ELF-1 (cell line): ENCODE results near the gene L1CAM.
A peak's percentile ranks its signal among the peaks of the same experiment; 100 is the strongest.
"Not testable (repeated sequence)": the region's sequence is repeated elsewhere in the genome, so short reads cannot be mapped to it uniquely, and the experiment has no call there.

Source experiments
- DNase-seq: peaks from one replicate; pipeline ENCODE4 v3.0.0-alpha.2; 2016; ENCODE audit warnings: low read depth, low spot score

L1CAM gene

GRCh38 chrX:153829799-153830639, 56.0 kb downstream of the L1CAM start, which contains the start of gene PDZD4:
TSS of gene PDZD4 (minus strand) at chrX:153830544. CDS start at chrX:153830298, 246 bp downstream.
- no peak for DNase-seq

DNA sequence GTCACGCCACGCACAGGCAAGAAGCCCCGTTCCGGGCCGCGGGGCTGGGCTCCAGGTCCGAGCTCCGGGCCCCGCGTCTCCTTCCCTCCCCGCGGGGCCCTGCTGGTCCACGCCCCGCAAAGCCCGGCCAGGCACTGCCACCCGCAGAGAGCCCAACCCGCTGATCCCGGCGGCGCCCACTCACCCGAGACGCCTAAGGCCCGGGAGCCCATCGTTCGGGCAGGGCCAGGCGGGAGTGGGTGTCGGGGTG, 56.5 kb downstream of the L1CAM start:
- no peak for DNase-seq

DNA sequence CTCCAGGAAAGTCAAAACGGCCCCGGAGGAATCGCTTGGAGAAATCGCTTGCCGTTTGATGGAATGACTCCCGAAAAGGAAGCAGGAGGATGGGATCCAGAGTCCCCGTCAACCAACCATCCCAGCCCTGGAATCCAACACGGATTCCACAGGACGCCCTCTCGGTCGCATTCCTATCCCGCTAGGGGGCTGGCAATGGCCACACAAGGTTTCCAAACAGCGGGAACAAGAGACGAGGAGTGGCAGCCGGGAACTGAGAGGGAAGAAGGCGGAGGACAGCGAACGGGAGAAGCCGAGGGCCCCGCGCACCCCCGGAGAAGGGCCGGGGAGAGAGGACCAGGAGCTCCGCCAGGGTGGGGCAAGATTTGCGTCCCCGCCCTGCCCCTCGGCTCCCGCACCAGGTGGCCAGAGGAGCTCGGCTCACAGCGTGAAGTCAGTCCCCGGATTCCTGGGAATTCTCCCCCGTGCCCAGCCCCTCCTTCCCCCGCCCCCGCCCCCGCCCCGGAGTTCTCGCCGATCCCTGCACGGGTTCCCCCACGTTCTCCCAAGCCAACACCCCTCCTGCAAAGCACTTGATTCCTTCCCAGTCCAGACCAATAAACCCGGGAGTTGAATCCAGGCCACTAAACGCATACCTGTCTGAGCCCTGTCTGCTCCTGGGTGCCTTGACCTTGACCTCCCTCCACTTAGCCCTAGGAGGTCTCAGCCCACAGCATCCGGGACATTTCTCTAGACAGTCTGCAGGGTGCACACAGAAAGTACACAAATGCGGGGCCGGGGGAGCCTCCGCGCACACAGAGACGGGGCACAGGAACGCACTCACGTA, 57.0 kb downstream of the L1CAM start:
- DNase-seq, result peak; percentile 83

DNA sequence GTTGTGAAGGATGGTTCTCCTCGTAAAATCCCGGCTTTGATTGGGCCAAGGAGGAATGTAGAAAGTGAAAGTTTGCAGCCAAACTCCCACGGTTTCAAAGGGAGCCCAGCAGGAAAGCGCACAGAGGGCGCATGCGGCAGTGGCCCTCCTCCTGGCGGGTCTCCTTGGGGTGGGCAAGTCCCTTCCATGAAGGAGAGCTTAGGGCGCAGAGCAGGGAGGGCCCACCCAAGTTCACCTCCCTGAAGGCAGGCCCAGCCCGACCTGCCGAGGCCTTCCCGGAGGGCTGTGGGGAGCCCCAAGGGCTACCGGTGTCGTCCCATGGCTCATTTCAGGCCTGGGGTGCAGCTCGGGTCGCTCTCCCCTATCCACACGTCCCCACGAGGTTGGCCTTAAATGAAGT, 57.7 kb downstream of the L1CAM start:
- peak; percentile 59 for DNase-seq

DNA sequence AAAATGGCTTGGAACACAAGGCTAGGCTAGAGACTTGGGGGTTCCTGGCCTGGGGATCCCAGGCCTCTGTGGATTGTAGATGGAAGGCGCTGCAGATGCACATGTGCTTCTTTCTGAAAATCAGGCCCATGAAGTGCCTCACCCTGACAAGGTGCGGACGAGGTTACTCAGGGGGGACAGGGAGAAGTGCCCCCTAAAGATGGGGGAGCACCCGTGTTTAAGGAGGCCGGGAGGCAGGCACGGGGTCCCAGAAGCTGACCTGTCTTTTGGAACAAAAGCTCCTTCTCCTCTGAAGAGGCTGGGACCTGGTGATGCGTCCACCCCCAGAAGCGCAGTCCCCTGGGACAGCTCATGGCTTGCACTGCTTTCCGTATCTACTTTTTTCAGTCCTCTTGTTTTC, 58.1 kb downstream of the L1CAM start:
- DNase-seq, result no peak

- DNase-seq, result no peak
These were observed 59.0 kb downstream of the L1CAM start for GRCh38 chrX:153827016-153827415.

- no peak for DNase-seq
These were observed 60.9 kb downstream of the L1CAM start for GRCh38 chrX:153825042-153825441.

DNA sequence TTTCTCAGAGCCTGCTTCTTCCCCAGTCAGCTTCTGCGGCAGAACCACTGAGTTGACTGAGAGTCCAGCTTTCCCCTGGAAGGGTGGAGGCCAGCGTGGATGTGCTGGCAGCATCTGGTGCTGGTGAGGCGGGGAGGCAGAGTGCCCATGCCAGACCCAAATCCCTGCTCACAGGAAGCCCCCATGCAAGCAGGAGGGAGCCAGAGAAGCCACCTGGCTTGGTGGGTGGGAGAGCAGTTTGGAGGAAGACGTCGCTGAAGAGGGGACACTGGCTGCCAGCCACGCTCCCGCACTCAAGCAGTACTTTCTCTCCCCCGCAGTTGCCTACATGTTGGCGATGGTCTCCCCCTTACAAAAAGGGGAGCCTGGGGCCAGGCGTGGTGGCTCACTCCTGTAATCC, 61.6 kb downstream of the L1CAM start:
- DNase-seq, result no peak

DNA sequence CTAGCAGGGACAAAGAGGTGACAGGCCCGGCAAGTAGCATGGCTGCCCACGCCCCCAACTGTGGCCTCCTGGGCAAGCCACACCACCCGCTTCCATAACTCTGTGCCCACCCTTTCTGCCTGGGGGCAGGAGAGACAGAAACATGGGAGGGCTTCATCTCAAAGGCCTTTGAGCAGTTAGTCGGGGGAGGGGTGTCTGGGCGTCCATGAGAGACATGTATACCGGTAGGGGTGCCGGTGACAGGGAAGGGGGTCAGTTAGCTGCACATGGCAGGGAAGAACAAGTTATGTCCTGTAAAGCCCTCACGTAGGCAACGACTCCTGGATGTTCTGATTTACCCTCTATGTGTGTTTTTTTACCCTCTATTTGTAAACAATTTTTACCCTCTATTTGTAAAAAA, 64.9 kb downstream of the L1CAM start:
- DNase-seq, result no peak

GRCh38 chrX:153820601-153821000, 65.4 kb downstream of the L1CAM start:
- DNase-seq, result no peak

- DNase-seq, result peak; percentile 69
These were observed 66.5 kb downstream of the L1CAM start for GRCh38 chrX:153819384-153820040.

- peak; percentile 78 for DNase-seq
These were observed 67.2 kb downstream of the L1CAM start for GRCh38 chrX:153818571-153819383.

DNA sequence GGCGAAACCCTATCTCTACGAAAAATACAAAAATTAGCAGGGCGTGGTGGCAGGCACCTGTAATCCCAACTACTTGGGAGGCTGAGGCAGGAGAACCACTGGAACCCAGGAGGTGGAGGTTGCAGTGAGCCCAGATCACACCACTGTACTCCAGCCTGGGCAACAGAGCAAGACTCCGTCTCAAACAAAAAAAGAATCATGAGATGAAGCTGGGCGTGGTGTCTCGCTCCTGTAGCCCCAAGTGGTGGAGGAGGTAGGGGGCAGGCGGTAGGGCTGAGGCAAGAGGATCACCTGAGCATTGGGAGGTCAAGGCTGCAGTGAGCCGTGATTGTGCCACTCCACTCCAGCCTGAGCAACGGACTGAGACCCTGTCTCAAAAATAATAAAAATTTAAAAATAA, 67.9 kb downstream of the L1CAM start:
- DNase-seq, result not testable (repeated sequence)

DNA sequence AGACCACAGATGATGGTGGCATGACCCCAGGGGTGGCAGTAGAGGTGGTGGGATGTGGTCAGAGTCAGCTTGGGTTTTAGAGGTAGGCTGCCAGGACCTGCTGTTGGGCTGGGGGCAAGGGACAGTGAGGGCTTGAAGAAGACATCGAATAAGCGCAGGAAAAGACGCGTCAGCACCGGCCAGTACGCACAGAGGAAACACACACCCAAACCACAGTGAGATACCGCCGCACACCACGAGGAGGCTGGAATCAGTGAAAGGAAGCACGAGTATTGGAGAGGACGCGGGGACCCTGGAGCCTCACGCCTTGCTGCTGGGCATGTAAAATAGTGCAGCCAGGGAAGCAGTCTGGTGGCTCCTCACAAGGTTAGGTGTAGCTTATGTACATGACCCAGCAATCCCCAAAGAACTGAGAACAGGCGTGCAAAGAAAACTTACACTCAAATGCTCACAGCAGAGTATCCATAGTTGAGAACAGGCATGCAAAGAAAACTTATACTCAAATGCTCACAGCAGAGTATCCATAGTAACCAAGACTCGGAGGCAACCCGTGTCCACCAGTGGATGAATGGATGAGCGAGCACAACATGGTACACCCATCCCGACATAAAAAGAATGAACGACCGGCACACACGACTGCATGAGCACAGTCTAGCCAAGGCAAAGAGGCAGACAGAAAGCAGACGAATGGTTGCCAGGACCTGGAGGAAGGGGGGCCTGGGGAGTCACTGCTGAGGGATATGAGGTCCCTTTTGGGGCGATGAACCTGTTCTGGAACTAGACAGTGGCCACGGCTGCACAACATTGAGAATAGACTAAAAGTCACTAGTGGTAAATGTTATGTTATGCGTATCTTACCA, 68.9 kb downstream of the L1CAM start:
- DNase-seq, result peak; percentile 55

GRCh38 chrX:153814591-153815315, 71.2 kb downstream of the L1CAM start:
- no peak for DNase-seq

DNA sequence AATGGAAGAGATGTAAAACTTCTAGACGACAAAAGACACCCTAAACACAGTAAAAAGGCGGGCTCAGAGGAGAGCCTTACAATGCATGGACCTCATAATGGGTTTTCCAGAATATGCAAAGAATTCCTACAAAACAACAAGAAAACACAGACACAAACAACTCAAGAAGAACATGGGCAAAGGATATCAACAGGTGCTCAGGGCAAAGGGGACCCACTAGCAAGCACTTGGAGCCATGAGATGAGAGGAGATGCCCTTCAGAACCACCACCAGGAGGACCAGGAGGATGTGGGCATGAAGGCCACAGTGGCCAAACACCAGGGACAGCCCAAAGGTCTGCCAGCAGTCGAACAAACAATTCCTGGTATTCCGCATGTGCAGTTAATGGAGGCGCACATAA, 72.8 kb downstream of the L1CAM start:
- DNase-seq, result no peak

- peak; percentile 64 for DNase-seq
These were observed 73.8 kb downstream of the L1CAM start for GRCh38 chrX:153812220-153812619.
